Measurements from ENCODE around the gene F13B.
"Not testable (repeated sequence)": the region's sequence is repeated elsewhere in the genome, so short reads cannot be mapped to it uniquely, and the experiment has no call there.

Gene F13B

GRCh38 chr1:197101978-197102377, 34.9 kb upstream of the F13B start:
- no peaks in the 10 kb centered on the region for H3K4me1 ChIP-seq (ENCODE audit: control insufficient read depth in 2 of 2, insufficient read depth in 1 of 2, low read depth in 1 of 2, low read length in 2 of 2)
- H3K9ac ChIP-seq (ENCODE audit: low read depth, low read length, poor library complexity): no peak overlapping the region
- WGBS, 2 donors (ENCODE audit: extremely low coverage in 2 of 2, insufficient read length in 2 of 2, insufficient replicate concordance in 1 of 2): no CpG with 5 or more reads among the region's 3 CpGs
- H3K14ac ChIP-seq (ENCODE audit: low read length): no peak overlapping the region
- no peak overlapping the region for H4K8ac ChIP-seq (ENCODE audit: low read depth, low read length)
- H2BK15ac ChIP-seq (ENCODE audit: low read length): no peak overlapping the region
- H3K4me2 ChIP-seq (ENCODE audit: insufficient read depth, low read length, poor library complexity, severe bottlenecking): no peak overlapping the region
- no peak overlapping the region for H2AK5ac ChIP-seq (ENCODE audit: low read depth, low read length)
- no peak overlapping the region for H3K4me3 ChIP-seq (ENCODE audit: low read length in 2 of 2)
- H2BK12ac ChIP-seq (ENCODE audit: low read length): no peak overlapping the region
- H3K4ac ChIP-seq (ENCODE audit: low read length): no peak overlapping the region
- no peak overlapping the region for H4K91ac ChIP-seq (ENCODE audit: low read depth, low read length, poor library complexity)
- H3K23ac ChIP-seq (ENCODE audit: low read depth, low read length, poor library complexity): no peak overlapping the region
- H3K9me3 ChIP-seq (replicated peaks in 1 of 2; ENCODE audit: control insufficient read depth in 2 of 2, insufficient read depth in 1 of 2, low read depth in 1 of 2, low read length in 2 of 2): peaks cover 15 to 27% of the 10 kb centered on the region in 2 donors
- H3K18ac ChIP-seq (ENCODE audit: low read length): no peak overlapping the region
- no peak overlapping the region for H2BK120ac ChIP-seq (ENCODE audit: low read depth, low read length)
- no peak overlapping the region for H2BK5ac ChIP-seq (ENCODE audit: low read length)
- H3K79me1 ChIP-seq (ENCODE audit: low read depth, low read length): no peaks in the 10 kb centered on the region
- no peak for DNase-seq (ENCODE audit: low spot score)
- no peak overlapping the region for H2AFZ ChIP-seq (ENCODE audit: low read length)
- peaks cover 13 to 76% of the 10 kb centered on the region in 2 donors for H3K36me3 ChIP-seq (replicated peaks in 1 of 2; ENCODE audit: control insufficient read depth in 2 of 2, insufficient read depth in 2 of 2, low read length in 2 of 2)
- H3K27me3 ChIP-seq (ENCODE audit: control insufficient read depth in 3 of 3, insufficient read depth in 3 of 3, low read depth in 1 of 3, low read length in 3 of 3): no peaks in the 10 kb centered on the region
- no peak overlapping the region for H3K27ac ChIP-seq (replicated peaks; ENCODE audit: low read length)

GRCh38 chr1:197100677-197101076, 33.6 kb upstream of the F13B start:
- Histone ChIP-seq H3K4me3 (ENCODE audit: low read length in 2 of 2) (no peak overlapping the region), H3K9ac (ENCODE audit: low read depth, low read length, poor library complexity) (no peak overlapping the region), H3K79me1 (ENCODE audit: low read depth, low read length) (no peaks in the 10 kb centered on the region), H2BK12ac (ENCODE audit: low read length) (no peak overlapping the region), H2BK15ac (ENCODE audit: low read length) (no peak overlapping the region), H3K27ac (replicated peaks; ENCODE audit: low read length) (no peak overlapping the region), H3K27me3 (ENCODE audit: control insufficient read depth in 3 of 3, insufficient read depth in 3 of 3, low read depth in 1 of 3, low read length in 3 of 3) (no peaks in the 10 kb centered on the region), H3K36me3 (replicated peaks in 1 of 2; ENCODE audit: control insufficient read depth in 2 of 2, insufficient read depth in 2 of 2, low read length in 2 of 2) (peaks cover 10 to 76% of the 10 kb centered on the region in 2 donors), H3K4me1 (ENCODE audit: control insufficient read depth in 2 of 2, insufficient read depth in 1 of 2, low read depth in 1 of 2, low read length in 2 of 2) (no peaks in the 10 kb centered on the region), H3K18ac (ENCODE audit: low read length) (no peak overlapping the region), H4K8ac (ENCODE audit: low read depth, low read length) (no peak overlapping the region), H2BK5ac (ENCODE audit: low read length) (no peak overlapping the region), H2AFZ (ENCODE audit: low read length) (no peak overlapping the region), H2AK5ac (ENCODE audit: low read depth, low read length) (no peak overlapping the region), H4K91ac (ENCODE audit: low read depth, low read length, poor library complexity) (no peak overlapping the region), H2BK120ac (ENCODE audit: low read depth, low read length) (no peak overlapping the region), H3K23ac (ENCODE audit: low read depth, low read length, poor library complexity) (no peak overlapping the region), H3K4me2 (ENCODE audit: insufficient read depth, low read length, poor library complexity, severe bottlenecking) (no peak overlapping the region), H3K9me3 (replicated peaks in 1 of 2; ENCODE audit: control insufficient read depth in 2 of 2, insufficient read depth in 1 of 2, low read depth in 1 of 2, low read length in 2 of 2) (peaks cover 10 to 23% of the 10 kb centered on the region in 2 donors), H3K14ac (ENCODE audit: low read length) (no peak overlapping the region), H3K4ac (ENCODE audit: low read length) (no peak overlapping the region)
- DNase-seq (ENCODE audit: low spot score): no peak
- WGBS, 2 donors (ENCODE audit: extremely low coverage in 2 of 2, insufficient read length in 2 of 2, insufficient replicate concordance in 1 of 2): no CpG with 5 or more reads among the region's 3 CpGs

- Histone ChIP-seq H4K91ac (ENCODE audit: low read depth, low read length, poor library complexity) (no peak overlapping the region), H3K18ac (ENCODE audit: low read length) (no peak overlapping the region), H2AFZ (ENCODE audit: low read length) (no peak overlapping the region), H3K4me3 (ENCODE audit: low read length in 2 of 2) (no peak overlapping the region), H3K9me3 (replicated peaks in 1 of 2; ENCODE audit: control insufficient read depth in 2 of 2, insufficient read depth in 1 of 2, low read depth in 1 of 2, low read length in 2 of 2) (peaks cover 9 to 22% of the 10 kb centered on the region in 2 donors), H2BK5ac (ENCODE audit: low read length) (no peak overlapping the region), H3K27me3 (ENCODE audit: control insufficient read depth in 3 of 3, insufficient read depth in 3 of 3, low read depth in 1 of 3, low read length in 3 of 3) (no peaks in the 10 kb centered on the region), H2BK15ac (ENCODE audit: low read length) (no peak overlapping the region), H3K4me1 (ENCODE audit: control insufficient read depth in 2 of 2, insufficient read depth in 1 of 2, low read depth in 1 of 2, low read length in 2 of 2) (no peaks in the 10 kb centered on the region), H3K79me1 (ENCODE audit: low read depth, low read length) (no peaks in the 10 kb centered on the region), H3K9ac (ENCODE audit: low read depth, low read length, poor library complexity) (no peak overlapping the region), H2BK12ac (ENCODE audit: low read length) (no peak overlapping the region), H4K8ac (ENCODE audit: low read depth, low read length) (no peak overlapping the region), H3K23ac (ENCODE audit: low read depth, low read length, poor library complexity) (no peak overlapping the region), H3K4ac (ENCODE audit: low read length) (no peak overlapping the region), H3K36me3 (replicated peaks in 1 of 2; ENCODE audit: control insufficient read depth in 2 of 2, insufficient read depth in 2 of 2, low read length in 2 of 2) (peaks cover 9 to 76% of the 10 kb centered on the region in 2 donors), H3K27ac (replicated peaks; ENCODE audit: low read length) (no peak overlapping the region), H2BK120ac (ENCODE audit: low read depth, low read length) (no peak overlapping the region), H3K14ac (ENCODE audit: low read length) (no peak overlapping the region), H2AK5ac (ENCODE audit: low read depth, low read length) (no peak overlapping the region), H3K4me2 (ENCODE audit: insufficient read depth, low read length, poor library complexity, severe bottlenecking) (no peak overlapping the region)
- DNase-seq (ENCODE audit: low spot score): no peak
These were observed 32.4 kb upstream of the F13B start for GRCh38 chr1:197099444-197099843.

GRCh38 chr1:197096971-197097370, 29.9 kb upstream of the F13B start:
- H3K9ac ChIP-seq (ENCODE audit: low read depth, low read length, poor library complexity); H2AFZ ChIP-seq (ENCODE audit: low read length); H3K4me2 ChIP-seq (ENCODE audit: insufficient read depth, low read length, poor library complexity, severe bottlenecking); H4K8ac ChIP-seq (ENCODE audit: low read depth, low read length); H3K23ac ChIP-seq (ENCODE audit: low read depth, low read length, poor library complexity); H2BK5ac ChIP-seq (ENCODE audit: low read length); H4K91ac ChIP-seq (ENCODE audit: low read depth, low read length, poor library complexity); DNase-seq (ENCODE audit: low spot score); H3K18ac ChIP-seq (ENCODE audit: low read length); H3K14ac ChIP-seq (ENCODE audit: low read length); H3K9me3 ChIP-seq (replicated peaks in 1 of 2; ENCODE audit: control insufficient read depth in 2 of 2, insufficient read depth in 1 of 2, low read depth in 1 of 2, low read length in 2 of 2); H3K79me1 ChIP-seq (ENCODE audit: low read depth, low read length); H2BK120ac ChIP-seq (ENCODE audit: low read depth, low read length); H2BK15ac ChIP-seq (ENCODE audit: low read length); H2AK5ac ChIP-seq (ENCODE audit: low read depth, low read length); H2BK12ac ChIP-seq (ENCODE audit: low read length); H3K4me3 ChIP-seq (ENCODE audit: low read length in 2 of 2); H3K27ac ChIP-seq (replicated peaks; ENCODE audit: low read length); H3K4me1 ChIP-seq (ENCODE audit: control insufficient read depth in 2 of 2, insufficient read depth in 1 of 2, low read depth in 1 of 2, low read length in 2 of 2); H3K27me3 ChIP-seq (ENCODE audit: control insufficient read depth in 3 of 3, insufficient read depth in 3 of 3, low read depth in 1 of 3, low read length in 3 of 3); H3K4ac ChIP-seq (ENCODE audit: low read length): not testable (repeated sequence)
- WGBS, 2 donors (ENCODE audit: extremely low coverage in 2 of 2, insufficient read length in 2 of 2, insufficient replicate concordance in 1 of 2): no CpG with 5 or more reads among the region's 2 CpGs
- peaks cover 4 to 80% of the 10 kb centered on the region in 2 donors for H3K36me3 ChIP-seq (replicated peaks in 1 of 2; ENCODE audit: control insufficient read depth in 2 of 2, insufficient read depth in 2 of 2, low read length in 2 of 2)

Measured in neuronal stem cell (in vitro differentiated cells).